Effector CD8-positive, alpha-beta T cell (primary cell): Measurements from ENCODE around the gene EVPL.

Source experiments
- DNase-seq: peaks from one replicate; lab custom pipeline; 2025; lab: John Stamatoyannopoulos, UW

Gene EVPL

GRCh38 chr17:75959051-75959838 lies 67.9 kb downstream of the EVPL start:
- no peak for DNase-seq
